DMS114 treated with DMSO at 0.1 percent for 48 hours (cell line): ENCODE data around the gene CCDC174.

Source experiments
- DNase-seq: peaks from one replicate; lab custom pipeline; 2025; ENCODE audit not compliant: unreplicated experiment; lab: John Stamatoyannopoulos, UW

CCDC174 gene

DNA sequence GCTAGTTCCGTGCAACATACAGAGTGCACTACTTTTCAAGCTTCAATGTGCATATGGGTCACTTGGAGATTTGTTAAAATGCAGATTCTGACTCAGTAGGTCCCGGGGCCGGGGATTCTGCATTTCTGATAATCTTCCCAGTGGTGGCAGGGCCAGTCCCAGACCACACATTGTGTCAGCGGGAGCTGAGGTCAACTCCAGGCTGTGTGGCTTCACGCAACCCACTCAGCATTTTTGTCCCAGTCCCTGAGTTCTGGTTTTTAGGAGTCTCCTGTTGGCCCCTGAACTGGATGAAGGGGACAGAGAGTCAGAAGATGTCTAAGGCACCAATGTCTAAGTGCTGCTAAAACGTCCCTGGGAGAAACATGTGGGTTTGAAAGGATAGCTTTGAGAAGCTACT is 26.1 kb upstream of the CCDC174 start:
- no peak for DNase-seq

DNA sequence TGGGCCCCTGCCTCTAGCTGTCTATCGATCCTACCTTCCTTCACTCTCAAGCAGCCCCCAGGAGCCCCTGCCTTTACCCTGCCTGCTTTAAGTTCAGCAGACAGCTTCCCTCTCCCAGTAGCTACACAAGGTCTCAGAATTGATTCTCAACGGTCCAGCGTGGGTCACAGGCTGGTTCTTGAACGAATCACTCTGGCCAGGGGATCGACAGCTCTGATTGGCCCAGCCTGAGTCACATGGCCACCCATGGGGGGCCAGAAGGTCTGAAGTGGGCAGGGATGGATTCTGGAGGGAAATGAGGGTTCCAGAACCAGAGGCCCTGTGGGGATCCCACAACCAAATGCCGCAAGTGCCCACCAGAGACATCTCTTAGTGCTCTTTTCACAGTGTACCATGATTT is 23.7 kb upstream of the CCDC174 start:
- DNase-seq: no peak

GRCh38 chr3:14628406-14628805 is 23.2 kb upstream of the CCDC174 start:
- DNase-seq: no peak

GRCh38 chr3:14630404-14631100 is 21.0 kb upstream of the CCDC174 start:
- no peak for DNase-seq

DNA sequence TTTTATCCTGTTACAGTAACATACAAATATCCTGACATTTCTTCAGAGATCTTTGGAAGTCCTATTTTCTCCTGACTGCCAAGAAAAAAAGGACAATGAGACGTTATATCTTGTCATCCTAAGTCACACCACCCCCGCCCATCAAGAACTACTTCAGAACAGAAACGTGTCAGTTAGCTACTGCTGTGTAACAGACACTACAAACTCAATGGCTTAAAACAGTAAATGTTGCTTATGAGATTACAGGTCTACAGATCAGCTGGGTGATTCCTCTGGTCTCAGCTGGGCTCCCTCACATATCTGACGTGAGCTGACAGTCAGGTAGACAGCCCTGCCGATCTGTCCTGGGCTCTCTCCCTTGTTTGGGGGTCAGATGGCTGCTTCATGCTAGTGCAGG is 20.5 kb upstream of the CCDC174 start:
- DNase-seq: no peak

- DNase-seq: no peak
Observed at GRCh38 chr3:14631687-14632441, 19.7 kb upstream of the CCDC174 start.

- no peak for DNase-seq
Observed at GRCh38 chr3:14632442-14632930, 19.1 kb upstream of the CCDC174 start.

DNA sequence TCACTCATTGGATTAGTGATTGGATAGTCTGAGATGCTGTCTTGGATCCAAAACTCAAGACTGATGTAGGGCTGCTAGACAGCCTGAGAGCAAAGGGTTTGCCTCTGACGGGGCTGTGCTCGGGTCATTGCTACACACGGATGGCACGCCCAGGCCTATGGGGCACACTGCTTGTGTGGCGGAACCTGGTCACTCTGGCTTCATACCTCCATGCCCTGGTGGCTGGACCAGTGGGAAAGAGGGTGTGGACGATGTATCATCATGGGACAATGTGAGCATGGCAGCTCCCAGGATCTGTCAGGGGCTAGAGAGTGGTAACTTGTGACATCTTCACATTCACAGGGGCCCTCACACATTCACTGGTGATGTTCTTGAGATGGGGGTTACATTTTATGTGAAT is 18.1 kb upstream of the CCDC174 start:
- no peak for DNase-seq

GRCh38 chr3:14633819-14634424 is 17.6 kb upstream of the CCDC174 start:
- no peak for DNase-seq

- no peak for DNase-seq
Observed at GRCh38 chr3:14634763-14635400, 16.7 kb upstream of the CCDC174 start.

DNA sequence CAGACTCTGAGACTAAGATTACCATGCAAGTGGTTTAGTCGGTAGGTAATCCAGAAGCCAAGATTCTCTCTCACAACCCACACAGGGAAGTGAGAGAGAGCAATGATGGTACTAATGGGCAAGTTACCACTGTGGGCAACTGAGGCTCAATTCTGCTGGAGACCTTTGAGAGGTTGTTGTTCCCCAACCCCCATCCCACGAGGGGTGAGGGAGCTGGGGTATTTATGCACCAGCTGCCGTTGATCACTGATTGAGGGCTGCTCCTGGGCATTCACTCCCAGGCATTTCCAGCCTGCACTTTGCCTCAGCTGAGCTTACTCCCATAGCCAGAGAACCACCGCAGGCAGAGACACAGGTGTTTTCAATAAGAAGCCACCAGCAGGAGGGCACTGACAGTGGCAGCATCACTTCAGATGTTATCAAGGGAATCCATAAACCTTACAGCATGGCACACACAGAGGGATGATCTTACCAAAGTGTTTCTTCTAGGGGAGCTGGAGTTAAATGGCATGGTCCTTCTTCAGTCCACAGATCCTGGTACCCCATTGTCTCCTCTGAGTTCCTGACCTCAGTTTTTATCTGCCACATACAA is 15.0 kb upstream of the CCDC174 start:
- DNase-seq: no peak

DNA sequence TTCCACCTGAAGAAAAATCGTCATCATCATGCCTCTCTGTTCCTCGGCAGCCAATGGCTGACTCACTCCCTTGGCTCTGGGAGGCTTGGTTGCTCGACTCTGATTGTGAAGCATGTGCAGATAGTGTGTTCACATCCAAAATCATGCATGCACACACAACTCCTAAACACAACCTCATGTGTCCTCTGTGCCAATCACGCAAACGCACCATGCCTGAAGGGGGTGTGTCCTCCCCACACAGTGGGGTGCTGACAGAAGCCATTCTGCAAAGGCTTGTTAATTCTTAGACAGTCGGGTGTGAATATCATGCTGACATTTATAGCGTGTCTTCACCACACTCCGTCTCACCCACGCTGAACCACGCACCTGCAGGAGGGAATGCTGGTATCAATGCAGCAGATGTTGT is 11.4 kb upstream of the CCDC174 start:
- no peak for DNase-seq

DNA sequence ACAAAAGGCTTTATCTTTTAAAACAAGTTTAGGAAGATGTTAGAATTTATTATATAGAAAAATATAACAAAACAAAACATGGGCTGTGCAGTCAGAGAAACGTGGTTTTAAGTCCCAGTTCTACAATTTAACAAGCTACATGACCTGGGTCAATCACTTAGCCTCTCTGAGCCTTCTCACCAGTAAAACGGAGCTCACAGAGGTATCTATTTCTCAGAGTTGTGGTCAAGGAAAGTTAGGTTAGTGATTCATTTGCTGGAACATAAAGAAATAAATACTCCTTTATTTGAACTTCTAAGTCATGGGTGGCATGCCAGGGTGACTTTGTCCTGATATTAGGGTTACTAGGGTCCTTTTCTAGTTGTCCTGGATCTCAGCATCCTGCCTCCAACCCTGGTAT is 10.8 kb upstream of the CCDC174 start:
- DNase-seq: no peak

DNA sequence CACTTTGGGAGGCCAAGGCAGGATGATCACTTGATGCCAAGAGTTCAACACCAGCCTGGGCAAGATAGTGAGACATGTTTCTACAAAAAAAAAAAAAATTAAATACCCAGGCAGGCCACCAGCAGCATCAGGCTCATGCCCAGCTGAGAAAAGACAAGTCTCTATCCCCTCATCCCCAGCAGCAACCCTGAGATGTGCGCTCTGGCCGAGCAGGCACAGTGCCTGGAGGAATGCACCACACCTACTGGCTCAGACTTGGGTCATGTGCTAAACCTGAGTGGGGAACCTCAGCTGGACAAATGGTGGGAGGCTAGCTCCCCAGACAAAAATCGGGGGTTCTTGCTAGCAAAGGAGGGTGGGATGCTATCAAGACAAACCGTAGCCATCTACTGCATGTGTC is 10.2 kb upstream of the CCDC174 start:
- DNase-seq: no peak

- DNase-seq: no peak
Observed at GRCh38 chr3:14645453-14645852, 6.1 kb upstream of the CCDC174 start.

DNA sequence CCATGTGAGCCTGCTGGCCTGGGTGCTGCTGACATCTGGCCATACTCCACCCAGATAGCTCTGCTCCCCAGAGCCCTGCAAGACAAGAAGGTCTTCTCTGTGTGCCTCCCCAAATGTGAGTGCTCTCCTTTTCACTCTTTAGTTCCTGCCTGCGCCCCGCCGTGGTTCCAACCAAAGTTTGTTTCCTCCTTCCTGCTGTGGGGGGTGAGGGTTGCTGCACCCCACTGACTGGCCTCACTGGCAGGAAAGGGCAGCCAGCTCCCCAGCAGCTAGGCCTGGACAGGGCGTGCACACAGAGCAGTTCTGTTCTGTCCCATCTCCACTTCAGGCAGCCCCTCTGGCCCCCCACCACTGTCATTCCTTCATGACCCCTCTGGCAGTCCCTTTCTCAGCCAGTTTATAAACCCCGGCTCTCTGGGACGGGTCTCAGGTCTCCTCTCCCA is 5.4 kb upstream of the CCDC174 start:
- DNase-seq: no peak

DNA sequence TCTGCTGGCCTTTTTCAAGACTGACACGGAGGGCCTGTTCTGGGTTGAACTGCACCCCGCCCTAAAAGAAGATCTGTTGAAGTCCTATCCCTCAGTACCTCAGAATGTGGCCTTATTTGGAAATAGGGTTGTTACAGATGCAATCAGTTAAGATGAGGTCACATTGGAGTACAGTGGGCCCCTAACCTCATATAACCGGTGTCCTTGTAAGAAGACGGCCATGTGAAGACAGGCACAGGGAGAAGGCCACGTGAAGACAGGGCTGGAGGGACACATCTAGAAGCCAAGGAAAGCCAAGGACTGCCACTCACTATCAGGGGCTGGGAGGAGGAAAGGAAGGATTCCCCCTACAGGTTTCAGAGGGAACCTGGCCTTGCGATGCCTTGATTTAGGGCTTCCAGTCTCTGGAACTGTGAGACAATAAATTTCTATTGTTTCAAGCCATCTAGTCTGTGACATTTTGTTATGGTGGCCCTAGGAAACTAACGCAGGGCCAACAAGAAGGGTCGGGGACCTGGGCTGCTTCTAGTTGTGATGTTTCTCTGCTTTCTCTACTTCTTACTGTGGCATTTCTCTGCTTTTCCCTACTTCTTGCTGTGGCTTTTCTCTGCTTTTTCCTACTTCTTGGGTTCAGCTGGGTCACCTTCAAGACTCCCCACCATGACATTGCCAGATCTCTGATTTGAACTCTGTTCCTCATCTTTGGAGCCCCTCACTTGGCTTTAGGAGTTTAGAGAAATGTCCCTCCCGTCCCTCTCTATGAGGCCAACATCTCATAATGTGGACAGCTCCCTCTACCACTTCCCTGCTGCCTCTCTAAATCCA is 4.8 kb upstream of the CCDC174 start:
- DNase-seq: no peak

DNA sequence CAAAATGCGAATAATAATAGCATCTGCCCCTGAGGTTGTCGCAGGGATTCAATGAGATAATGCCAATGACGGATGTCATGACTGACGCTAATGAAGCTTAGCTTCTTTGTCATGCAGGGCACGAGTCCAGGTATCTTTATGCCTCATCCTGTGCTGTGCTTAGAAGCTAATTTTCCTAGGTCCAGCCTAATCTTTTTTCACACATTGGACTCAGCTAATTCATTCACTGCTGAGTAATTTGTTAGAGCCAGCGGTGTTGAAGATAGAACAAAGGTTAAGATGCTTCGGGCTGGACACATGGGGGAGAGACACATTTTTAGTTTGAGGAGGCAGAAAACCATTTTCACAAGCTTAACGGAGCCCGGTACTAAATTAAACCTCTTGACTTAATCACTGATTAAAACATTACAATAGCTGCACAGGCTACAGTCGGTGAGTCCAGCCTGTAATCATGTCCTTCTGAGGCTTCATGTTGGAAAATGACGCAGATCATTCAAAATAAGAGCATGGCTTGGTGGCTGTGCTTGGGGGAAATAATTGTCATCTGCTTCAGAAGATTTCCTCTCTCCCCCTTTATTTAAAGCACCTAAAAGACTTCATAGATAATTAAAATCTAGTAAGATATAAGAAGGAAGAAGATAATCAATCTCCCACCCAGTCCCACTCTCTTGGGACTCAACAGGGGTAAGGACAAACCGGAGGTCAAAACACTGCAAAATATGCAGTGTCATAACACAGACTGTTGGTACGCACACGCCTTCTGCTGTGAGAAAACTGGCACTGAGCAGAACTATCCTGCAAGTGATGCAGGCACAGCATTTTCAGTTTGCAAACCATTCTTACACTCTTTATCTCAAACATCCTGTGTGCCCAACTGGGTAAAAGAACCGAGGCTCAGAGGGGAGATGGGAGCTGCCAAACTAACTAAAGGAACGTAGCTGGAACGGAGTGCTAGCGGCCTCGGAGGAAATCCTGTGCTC is 3.3 kb upstream of the CCDC174 start:
- no peak for DNase-seq

GRCh38 chr3:14649466-14649865 is 2.1 kb upstream of the CCDC174 start:
- DNase-seq: no peak
